ENCODE data around the gene NOL4L.
"Not testable (repeated sequence)": the region's sequence is repeated elsewhere in the genome, so short reads cannot be mapped to it uniquely, and the experiment has no call there.

GRCh38 chr20:32465901-32466675, 119.0 kb downstream of the NOL4L start:
- not testable (repeated sequence) for TF ChIP-seq MAX, CTCF (IDR thresholded peaks at IDR 0.05; ENCODE audit: low read depth, low read length)

All from NB4 (cell line).